SIG-M5 treated with dmso at 0.1 percent for 504 hours (cell line): Measurements from ENCODE around the gene DNTT.

Experiments used
- DNase-seq: peaks from one replicate; lab custom pipeline; 2025; ENCODE audit not compliant: unreplicated experiment; lab: John Stamatoyannopoulos, UW

Gene DNTT

GRCh38 chr10:96374985-96375830 is 71.0 kb downstream of the DNTT start:
- DNase-seq, result peak; percentile 82

GRCh38 chr10:96376483-96376882 is 72.2 kb downstream of the DNTT start:
- DNase-seq, result no peak

DNA sequence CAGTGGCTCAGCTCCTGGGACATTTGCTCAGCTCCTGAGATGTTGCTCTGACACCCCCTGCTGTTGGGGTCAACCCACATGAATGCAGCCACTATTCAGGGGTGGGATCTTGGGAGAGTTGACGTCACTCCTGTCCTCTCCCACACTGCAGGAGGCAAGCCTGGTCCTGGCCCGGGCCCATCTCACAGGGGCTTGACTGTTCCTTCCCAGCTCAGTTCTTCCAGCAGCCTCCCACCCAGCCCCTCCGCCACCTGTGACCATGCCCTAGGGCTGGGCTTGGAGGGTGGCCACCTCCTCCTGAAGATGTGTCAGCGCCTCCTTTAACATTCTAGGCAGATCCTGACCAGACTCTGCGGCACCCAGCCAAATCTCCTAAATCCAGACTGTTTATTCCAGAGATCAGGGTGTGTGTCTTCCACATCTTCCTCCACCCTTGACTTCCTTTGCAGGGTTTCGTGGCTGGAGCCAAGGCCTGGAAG is 73.6 kb downstream of the DNTT start:
- no peak for DNase-seq

DNA sequence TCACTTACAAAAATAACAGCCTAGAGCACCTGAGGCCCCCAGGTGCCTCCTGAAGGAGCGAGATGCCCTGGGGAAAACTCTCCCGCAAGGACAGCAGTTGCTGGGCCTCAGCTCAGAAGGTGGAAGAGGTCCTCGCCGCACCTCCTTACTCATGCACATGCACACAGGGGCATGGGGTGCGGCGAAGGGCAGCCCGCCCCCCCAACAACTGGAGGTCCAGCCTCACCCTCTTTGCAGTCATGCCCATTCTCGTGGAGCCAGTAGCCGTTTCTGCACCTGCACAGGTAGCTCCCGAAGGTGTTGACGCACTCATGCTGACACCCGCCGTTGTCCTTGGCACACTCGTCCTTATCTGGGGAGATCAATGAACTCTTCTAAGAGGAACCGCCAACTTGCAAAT is 74.5 kb downstream of the DNTT start:
- DNase-seq, result no peak

DNA sequence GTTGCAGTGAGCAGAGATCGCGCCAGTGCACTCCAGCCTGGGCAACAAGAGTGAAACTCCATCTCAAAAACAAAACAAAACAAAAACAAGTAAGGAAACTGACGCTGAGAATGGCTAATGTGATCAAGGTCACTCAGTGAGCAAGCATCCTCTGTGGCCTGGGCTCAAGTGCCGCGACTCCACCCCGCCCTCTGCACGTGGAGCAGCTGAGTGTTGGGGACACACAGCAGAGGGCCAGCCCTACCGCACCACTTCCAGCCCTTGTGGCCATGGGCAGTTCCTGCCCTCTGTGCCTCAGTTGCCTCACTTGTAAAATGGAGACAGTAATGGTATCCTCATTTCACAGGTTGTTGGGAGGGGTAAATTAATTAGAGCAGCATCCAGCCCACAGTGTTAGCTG is 75.5 kb downstream of the DNTT start:
- DNase-seq, result no peak

- peak; percentile 89 for DNase-seq
These were observed 76.6 kb downstream of the DNTT start for GRCh38 chr10:96380821-96381220.

DNA sequence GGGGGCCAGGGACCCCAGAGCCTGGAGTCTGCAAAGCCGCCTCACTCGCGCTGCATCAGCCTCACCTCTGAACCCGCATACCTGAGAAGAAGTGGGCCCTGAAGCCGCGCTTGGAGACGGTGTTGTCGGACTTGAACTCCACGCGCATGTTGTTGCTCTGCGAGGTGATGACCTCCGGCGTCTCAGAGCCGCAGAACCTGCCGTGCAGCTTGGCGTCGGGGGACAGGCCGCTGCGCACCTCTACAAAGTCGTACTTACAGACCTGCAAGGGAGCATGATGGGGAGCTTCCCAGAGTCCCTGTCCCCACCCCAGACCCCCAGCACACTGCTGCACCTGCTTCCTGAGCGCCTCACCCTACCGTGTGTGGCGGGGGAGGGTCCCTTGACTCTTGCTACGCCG is 80.3 kb downstream of the DNTT start:
- DNase-seq, result no peak

GRCh38 chr10:96387161-96387560 is 82.9 kb downstream of the DNTT start:
- no peak for DNase-seq

- DNase-seq, result no peak
These were observed 83.4 kb downstream of the DNTT start for GRCh38 chr10:96387601-96388000.
